D721Med (cell line): ENCODE results near the gene RPP40.
"Not testable (repeated sequence)": the region's sequence is repeated elsewhere in the genome, so short reads cannot be mapped to it uniquely, and the experiment has no call there.

Source experiments
- DNase-seq: peaks from one replicate; pipeline ENCODE4 v3.0.0; 2011; ENCODE audit warnings: low spot score; ENCODE audit not compliant: insufficient read length
- FAIRE-seq: peaks from 2 replicates; lab custom pipeline; 2011; peaks lifted over from hg19 to GRCh38; lab: Jason Lieb, UNC
- CTCF ChIP-seq: IDR thresholded peaks from 2 replicates; pipeline ENCODE4 v1.5.1; 2012; ENCODE audit warnings: mild to moderate bottlenecking, control low read depth; ENCODE audit not compliant: insufficient read depth; ENCODE audit errors: missing control alignments

The RPP40 gene

GRCh38 chr6:5020142-5020541 lies 16.3 kb upstream of the RPP40 start:
- no peak for FAIRE-seq
- no peak for DNase-seq
- TF ChIP-seq CTCF: no peak

DNA sequence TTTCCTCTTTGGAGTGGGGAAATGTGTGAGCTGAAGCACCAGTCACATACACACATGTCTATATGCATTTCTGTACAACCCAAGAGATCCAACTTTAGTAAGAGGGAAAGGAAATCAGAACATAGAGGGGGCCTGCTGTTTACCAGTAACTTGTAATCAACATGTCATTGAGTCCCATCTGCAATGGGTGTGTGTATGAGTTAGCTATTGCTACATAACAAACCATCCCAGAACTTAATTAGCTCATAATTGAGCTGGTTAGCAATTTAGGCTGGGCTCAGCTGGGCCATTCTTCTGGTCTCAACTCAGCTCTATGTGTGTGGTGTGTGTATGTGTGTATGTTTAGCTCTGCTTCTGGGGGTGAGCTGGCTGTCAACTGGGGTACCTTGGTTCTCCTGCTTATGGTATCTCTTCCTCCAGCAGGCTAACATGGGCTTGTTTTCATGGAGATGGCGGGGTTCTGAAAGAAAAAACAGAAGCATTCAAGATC lies 10.3 kb upstream of the RPP40 start:
- no peak for TF ChIP-seq CTCF
- no peak for DNase-seq
- FAIRE-seq: no peak

DNA sequence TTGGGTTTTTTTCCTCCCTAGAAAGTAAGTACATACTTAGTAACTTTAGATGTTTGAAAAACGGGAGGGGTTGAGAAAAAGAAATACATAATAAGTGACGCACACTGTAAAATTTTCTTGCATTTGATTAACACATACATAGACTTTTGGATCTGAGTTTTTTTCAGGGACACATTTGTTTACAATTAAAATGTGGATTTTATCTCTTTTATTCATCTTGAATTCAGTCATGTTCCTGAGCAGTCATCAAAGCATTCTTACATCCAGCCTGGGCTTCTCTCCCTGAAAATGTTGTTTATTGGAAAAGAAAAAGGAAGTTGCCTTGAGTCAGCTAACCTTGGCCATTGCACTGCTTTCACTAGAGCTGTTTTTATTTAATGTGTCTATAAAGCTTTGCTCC lies 8.7 kb upstream of the RPP40 start:
- FAIRE-seq (no peak), DNase-seq (no peak)
- no peak for TF ChIP-seq CTCF

- no peak for TF ChIP-seq CTCF
- FAIRE-seq: no peak
- DNase-seq: no peak
These were observed 7.5 kb upstream of the RPP40 start for GRCh38 chr6:5011346-5011745.

DNA sequence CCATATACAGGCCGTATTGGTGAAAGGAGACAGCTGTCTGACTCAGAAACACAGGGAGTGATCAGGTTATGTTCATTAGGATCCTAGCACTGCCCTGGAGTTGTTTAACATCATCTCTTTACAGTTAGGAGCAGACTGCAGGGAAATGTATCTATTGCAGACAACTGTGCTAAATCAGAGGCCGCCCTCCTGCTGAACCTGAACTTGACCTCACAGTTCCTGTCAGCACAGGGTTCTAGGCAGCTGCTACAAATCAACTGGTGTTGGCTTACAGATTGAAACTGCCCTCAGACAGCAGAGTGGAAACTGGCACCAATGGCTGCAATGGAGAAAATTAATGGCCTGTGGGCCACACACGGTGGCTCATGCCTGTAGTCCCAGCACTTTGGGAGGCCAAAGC lies 3.7 kb upstream of the RPP40 start:
- no peak for DNase-seq
- FAIRE-seq: no peak
- TF ChIP-seq CTCF: no peak

GRCh38 chr6:5006222-5006621 lies 2.4 kb upstream of the RPP40 start:
- FAIRE-seq (no peak), DNase-seq (no peak)
- TF ChIP-seq CTCF: no peak

DNA sequence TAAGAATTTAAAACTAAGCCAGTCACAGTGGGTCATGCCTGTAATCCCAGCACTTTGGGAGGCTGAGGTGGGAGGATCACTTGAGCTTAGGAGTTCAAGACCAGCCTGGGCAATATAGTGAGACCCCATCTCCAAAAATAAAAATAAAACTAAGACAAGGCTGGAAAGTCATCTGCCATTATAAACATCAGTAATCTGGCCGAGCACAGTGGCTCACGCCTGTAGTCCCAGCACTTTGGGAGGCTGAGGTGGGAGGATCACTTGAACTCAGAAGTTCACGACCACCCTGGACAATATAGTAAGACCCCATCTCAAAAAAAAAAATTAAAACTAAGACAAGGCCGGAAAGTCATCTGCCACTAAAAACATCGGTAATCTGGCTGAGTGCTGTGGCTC lies 1.2 kb upstream of the RPP40 start:
- not testable (repeated sequence) for FAIRE-seq, DNase-seq

DNA sequence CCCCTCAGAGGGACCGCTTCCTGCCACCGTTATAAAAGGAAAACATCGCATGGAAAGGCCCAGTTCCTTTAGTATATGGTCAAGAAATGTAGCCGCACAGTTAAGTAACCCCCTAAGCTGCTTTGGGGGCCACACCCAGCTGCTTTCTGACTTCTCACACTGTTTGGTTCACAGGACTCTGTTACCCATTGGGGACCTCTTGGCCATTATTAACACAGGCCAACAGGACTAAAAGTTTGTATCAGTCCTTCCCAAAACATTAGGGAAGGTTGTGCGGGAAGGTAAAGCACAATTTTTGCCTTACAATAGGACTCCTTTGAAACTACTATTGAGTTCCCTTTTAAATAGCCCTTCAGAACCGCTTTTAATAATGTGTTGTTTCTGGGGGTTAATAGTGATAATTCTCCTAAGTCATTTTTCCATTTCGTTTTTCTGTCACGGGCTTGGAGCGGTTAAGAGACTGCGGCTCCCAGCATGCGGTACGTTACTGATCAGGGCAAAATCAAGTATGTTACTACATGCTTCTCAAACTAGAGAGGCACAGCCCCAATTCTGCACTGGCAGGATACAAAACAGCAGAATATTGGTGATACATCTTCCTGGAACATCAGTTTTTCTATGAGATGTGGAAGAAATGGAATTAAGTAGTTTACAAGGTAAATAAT lies 668 bp upstream of the RPP40 start:
- FAIRE-seq (no peak), DNase-seq (no peak)
- no peak for TF ChIP-seq CTCF
